Activated CD4-positive, alpha-beta T cell treated with anti-CD3 and anti-CD28 coated beads, Interleukin-2, amount 50 U/mL, for 24 hours (primary cell): ENCODE results near the gene TBCK.

ENCODE experiments used
- DNase-seq, 2 donors: peaks; one replicate each; pipeline ENCODE4 v3.0.0-alpha.2; 2020; ENCODE audit warnings: low read depth in 1 of 2, low spot score in 1 of 2

Gene TBCK

GRCh38 chr4:105994841-105995501 is 321.0 kb downstream of the TBCK start:
- no peak for DNase-seq

DNA sequence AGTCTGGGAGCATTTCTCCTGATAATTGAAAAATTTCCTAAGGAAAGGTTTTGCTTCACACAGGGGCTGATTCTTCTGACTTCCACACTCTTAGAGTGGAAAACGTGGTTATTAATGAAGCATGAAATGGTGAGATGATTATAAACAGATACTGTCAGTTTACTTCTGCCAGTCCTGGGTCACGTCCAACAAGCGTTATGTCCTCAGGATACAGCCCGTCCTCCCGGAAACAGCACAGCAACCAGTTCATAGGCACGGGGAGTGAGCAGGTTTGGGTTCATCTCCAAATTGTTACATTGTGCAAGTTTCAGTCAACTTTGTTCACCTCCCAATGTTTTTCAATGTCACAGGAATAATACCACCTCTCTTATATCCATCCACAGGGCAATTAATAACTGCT is 321.9 kb downstream of the TBCK start:
- no peak for DNase-seq

DNA sequence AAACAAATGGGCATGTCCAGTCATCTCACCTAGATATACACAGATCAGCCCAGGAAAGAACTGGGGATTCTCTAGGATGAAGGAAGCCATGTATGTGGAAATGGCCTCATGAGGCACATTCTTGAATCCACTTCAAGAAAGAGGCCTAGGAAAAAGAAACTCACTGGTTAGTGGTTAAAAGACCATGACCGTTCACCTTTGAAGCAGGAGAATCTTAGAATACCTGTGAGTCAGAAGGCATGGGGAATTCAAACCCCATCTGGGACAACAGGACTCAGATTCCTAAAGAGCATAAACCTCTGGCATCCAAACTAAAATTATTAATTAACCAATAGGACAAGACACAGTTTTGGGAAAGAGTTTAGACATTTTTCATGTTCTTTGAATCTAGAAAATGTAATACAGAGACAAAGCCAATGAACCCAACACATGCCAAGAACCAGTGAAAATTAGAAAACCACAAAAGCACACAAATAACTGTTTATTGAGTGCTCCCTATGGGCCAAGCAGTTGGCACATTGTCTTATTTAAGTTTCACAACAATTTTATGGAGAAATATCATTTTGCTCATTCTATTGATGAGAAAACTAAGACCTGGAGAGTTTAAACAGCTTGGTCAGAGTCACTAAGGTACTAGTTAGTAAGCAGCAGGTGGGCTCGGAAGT is 323.2 kb downstream of the TBCK start:
- DNase-seq, result no peak

DNA sequence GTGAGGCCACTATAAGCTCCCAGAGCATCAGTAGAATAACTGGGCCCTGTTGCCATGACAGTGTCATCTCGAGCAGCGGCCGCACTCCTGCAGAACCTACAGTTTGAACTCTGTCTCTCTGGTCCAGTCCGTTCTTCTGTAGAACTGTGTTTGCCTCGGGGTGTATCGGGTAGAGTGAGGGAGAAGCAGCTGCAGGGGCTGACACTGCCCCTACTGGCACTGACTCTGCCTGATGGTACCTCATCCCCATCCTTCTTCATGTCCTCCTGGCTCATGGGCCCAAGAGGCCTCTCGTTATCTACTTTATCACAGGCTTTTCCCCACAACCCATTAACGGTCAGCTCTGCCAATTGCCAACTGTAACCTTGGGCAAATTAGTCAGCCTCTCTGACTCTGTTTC is 324.3 kb downstream of the TBCK start:
- no peak for DNase-seq
